Peyer's patch (tissue), 4 donors: ENCODE results near the gene CMTM6. TPM values are rescaled to one million over a fixed set of nuclear protein-coding genes. Genes with fewer than 3 reads are reported as not detected.
A peak's percentile ranks its signal among the peaks of the same experiment; 100 is the strongest.

ENCODE experiments used
- DNase-seq, 3 donors: peaks; one replicate each; pipeline ENCODE4 v3.0.0-alpha.2; 2017 to 2019
- H3K27ac ChIP-seq, 4 donors: fragments of 200-600 bp; sonication (generic); one replicate each; pipeline ENCODE4 v1.5.1; 2016 to 2019
- H3K27me3 ChIP-seq, 2 donors: fragments of 200-600 bp; sonication (generic); one replicate each; pipeline ENCODE4 v1.5.1; 2019
- H3K36me3 ChIP-seq, 3 donors: fragments of 200-600 bp; sonication (generic); one replicate each; pipeline ENCODE4 v1.5.1; 2016 to 2019
- H3K4me1 ChIP-seq, 4 donors: fragments of 200-600 bp; sonication (generic); one replicate each; pipeline ENCODE4 v1.5.1; 2016 to 2019
- H3K4me3 ChIP-seq, 4 donors: fragments of 200-600 bp; sonication (generic); 1 replicate in 3 of 4; 2 replicates in 1 of 4; pipeline ENCODE4 v1.5.1; 2016 to 2019; ENCODE audit warnings: mild to moderate bottlenecking in 1 of 4
- H3K9me3 ChIP-seq, 4 donors: fragments of 200-600 bp; sonication (generic); one replicate each; pipeline ENCODE4 v1.5.1; 2016 to 2019; ENCODE audit warnings: mild to moderate bottlenecking in 1 of 4
- CTCF ChIP-seq, 6 experiments: fragments of 450-650 bp in 4 of 6; fragments of 200-600 bp in 2 of 6; sonication (generic) in 1 of 6; IDR thresholded peaks; one replicate each; pipeline ENCODE4 v1.5.1; 2017 to 2019; ENCODE audit warnings: antibody characterized with exemption in 6 of 6, mild to moderate bottlenecking in 3 of 6, moderate library complexity in 1 of 6
- POLR2A ChIP-seq, 2 donors: fragments of 450-650 bp; IDR thresholded peaks; one replicate each; pipeline ENCODE4 v1.5.1; 2017; ENCODE audit warnings: antibody characterized with exemption in 2 of 2, mild to moderate bottlenecking in 2 of 2, moderate library complexity in 2 of 2
- total RNA-seq, 4 donors: library from RNA; depleted of rRNA; stranded (reverse); fragments of >200 nt; gene quantifications; one replicate each; pipeline ENCODE4 v1.1.0, GENCODE V29; 2016

Gene CMTM6
- total RNA-seq, 4 donors from 2014 or later: 14.9 to 32.8 (median 26.8) TPM

GRCh38 chr3:32435911-32436815 is 66.5 kb downstream of the CMTM6 start:
- DNase-seq: peak in 1 of 3 donors; percentile 40

GRCh38 chr3:32434206-32434605 is 68.4 kb downstream of the CMTM6 start:
- H3K4me1 ChIP-seq: peaks cover 0 to 21% (median 7%) of the 10 kb centered on the region in 4 donors

More at GRCh38 chr3:32435911-32436815, 66.5 kb downstream of the CMTM6 start:
- peak overlapping the region in 2 of 4 donors; percentile 5 to 57 for H3K27ac ChIP-seq
- H3K36me3 ChIP-seq: no peaks in the 10 kb centered on the region
- no peaks in the 10 kb centered on the region for H3K9me3 ChIP-seq
- no peak overlapping the region for H3K4me3 ChIP-seq
- TF ChIP-seq POLR2A (IDR thresholded peaks at IDR 0.05): no peak
- no peak for TF ChIP-seq CTCF (IDR thresholded peaks at IDR 0.05)
- no peaks in the 10 kb centered on the region for H3K27me3 ChIP-seq
- H3K4me1 ChIP-seq: peaks cover 0 to 21% (median 9%) of the 10 kb centered on the region in 4 donors

GRCh38 chr3:32432711-32433530 is 69.7 kb downstream of the CMTM6 start:
- TF ChIP-seq POLR2A (IDR thresholded peaks at IDR 0.05): no peak
- peak in 1 of 6 experiments; percentile 13 for TF ChIP-seq CTCF (IDR thresholded peaks at IDR 0.05)
- Histone ChIP-seq H3K36me3 (no peaks in the 10 kb centered on the region), H3K27me3 (no peaks in the 10 kb centered on the region), H3K27ac (peak overlapping the region; percentile 69 to 79 (median 76)), H3K4me3 (no peak overlapping the region), H3K9me3 (no peaks in the 10 kb centered on the region), H3K4me1 (peaks cover 0 to 23% (median 7%) of the 10 kb centered on the region in 4 donors)
- DNase-seq: peak in 1 of 3 donors; percentile 45

More at GRCh38 chr3:32434206-32434605, 68.4 kb downstream of the CMTM6 start:
- Histone ChIP-seq H3K4me3 (no peak overlapping the region), H3K27ac (peak overlapping the region in 1 of 4 donors; percentile 74), H3K36me3 (no peaks in the 10 kb centered on the region), H3K9me3 (no peaks in the 10 kb centered on the region), H3K27me3 (no peaks in the 10 kb centered on the region)
- DNase-seq: peak in 1 of 3 donors; percentile 36
- TF ChIP-seq CTCF (IDR thresholded peaks at IDR 0.05): no peak
- TF ChIP-seq POLR2A (IDR thresholded peaks at IDR 0.05): no peak

GRCh38 chr3:32432045-32432710 is 70.5 kb downstream of the CMTM6 start:
- no peaks in the 10 kb centered on the region for H3K27me3 ChIP-seq
- H3K27ac ChIP-seq: peak overlapping the region; percentile 69 to 79 (median 76)
- peaks cover 0 to 25% (median 7%) of the 10 kb centered on the region in 4 donors for H3K4me1 ChIP-seq
- H3K4me3 ChIP-seq: no peak overlapping the region
- TF ChIP-seq POLR2A (IDR thresholded peaks at IDR 0.05) (no peak), CTCF (IDR thresholded peaks at IDR 0.05) (no peak)
- H3K36me3 ChIP-seq: no peaks in the 10 kb centered on the region
- DNase-seq: peak in 1 of 3 donors; percentile 46
- H3K9me3 ChIP-seq: no peaks in the 10 kb centered on the region

- Histone ChIP-seq H3K4me3 (no peak overlapping the region), H3K27me3 (no peaks in the 10 kb centered on the region), H3K27ac (peak overlapping the region in 1 of 4 donors; percentile 74), H3K9me3 (no peaks in the 10 kb centered on the region), H3K36me3 (no peaks in the 10 kb centered on the region), H3K4me1 (peaks cover 0 to 19% (median 5%) of the 10 kb centered on the region in 4 donors)
- TF ChIP-seq POLR2A (IDR thresholded peaks at IDR 0.05) (no peak), CTCF (IDR thresholded peaks at IDR 0.05) (no peak)
- peak in 1 of 3 donors; percentile 35 for DNase-seq
These were observed 71.2 kb downstream of the CMTM6 start for GRCh38 chr3:32431481-32431880.
